HG03354 (cell line): Measurements from ENCODE around the gene REPIN1.

Experiments used
- ATAC-seq: cut with Tn5 transposase; IDR thresholded peaks from one replicate; pipeline ENCODE4 v1.9.1; 2021; ENCODE audit warnings: mild to moderate bottlenecking; ENCODE audit not compliant: unreplicated experiment, poor library complexity, severe bottlenecking

REPIN1 gene

DNA sequence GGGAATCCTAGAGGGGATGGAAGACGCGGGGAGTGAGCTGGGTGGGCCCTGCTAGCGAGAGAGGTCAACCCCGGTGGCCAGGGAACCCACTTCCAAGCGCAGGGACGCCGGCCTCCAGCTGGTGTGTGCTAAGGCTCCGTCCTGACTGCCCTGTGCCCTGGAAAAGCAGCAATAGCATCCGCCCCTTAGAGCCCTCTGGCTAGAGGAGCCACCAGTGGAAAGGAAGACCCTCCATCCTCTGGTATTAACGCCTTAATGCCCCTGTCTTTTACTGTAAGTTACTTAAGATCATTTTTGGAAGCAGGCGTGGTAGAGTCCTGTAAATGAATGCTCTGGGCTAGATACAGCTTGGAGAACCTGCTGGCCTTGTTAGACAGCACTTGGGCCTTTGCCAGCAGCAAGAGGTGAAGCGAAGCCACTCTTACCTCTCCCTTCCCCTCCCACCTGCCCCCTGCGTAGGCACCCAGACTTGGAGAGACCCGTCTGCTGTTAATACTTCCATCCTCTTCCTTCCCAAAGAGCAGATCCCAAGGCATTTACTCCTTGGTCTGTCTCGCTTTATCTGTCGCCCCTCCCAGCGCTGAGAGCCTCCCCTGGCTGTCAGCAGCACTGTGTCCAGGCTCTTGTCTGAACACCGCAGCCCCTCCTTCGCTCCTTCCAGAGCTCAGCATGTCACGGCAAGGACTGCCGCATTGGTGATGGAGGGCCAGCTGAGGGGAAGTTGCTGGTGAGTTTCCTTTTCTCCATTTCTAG, 4.6 kb downstream of the REPIN1 start:
- ATAC-seq: no peak

DNA sequence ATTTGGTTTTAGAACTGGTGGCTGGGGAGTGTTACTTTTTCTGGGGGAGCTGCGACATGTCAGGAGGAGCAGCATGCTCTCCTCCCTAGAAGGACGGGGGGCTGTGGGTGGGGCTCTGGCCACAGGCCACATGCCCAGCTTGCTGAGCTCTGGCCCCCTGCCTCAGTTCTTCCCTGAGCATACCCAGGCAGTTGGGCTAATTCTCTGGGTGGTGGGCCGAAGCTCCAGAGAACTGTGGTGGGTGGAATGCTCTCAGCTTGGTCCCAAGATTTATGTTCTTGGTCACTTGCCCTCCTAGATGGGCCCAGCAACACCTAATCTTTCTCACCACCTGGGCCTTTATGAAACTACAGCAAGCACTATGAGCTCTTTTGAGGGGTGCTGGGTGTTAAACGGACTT, 5.4 kb downstream of the REPIN1 start:
- ATAC-seq: no peak

DNA sequence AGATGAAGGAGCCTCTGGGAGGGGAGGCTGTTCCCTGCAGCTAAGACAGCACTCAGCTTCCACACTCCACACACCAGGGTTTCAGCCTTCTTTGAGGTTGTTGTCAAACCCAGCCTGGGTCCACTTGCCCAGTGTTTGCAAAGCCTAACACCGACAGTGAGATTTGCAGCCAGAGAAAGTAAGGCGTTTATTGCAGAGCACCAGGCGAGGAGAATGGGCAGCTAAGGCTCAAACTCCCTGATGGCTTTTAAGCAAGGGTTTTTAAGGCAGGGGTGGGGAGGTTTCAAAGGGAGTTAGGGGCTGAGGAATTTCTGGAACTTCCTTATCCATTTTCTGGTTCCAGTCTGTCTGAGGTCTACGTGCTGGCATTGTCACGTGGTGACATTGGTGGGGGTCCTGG, 5.8 kb downstream of the REPIN1 start:
- ATAC-seq: no peak

DNA sequence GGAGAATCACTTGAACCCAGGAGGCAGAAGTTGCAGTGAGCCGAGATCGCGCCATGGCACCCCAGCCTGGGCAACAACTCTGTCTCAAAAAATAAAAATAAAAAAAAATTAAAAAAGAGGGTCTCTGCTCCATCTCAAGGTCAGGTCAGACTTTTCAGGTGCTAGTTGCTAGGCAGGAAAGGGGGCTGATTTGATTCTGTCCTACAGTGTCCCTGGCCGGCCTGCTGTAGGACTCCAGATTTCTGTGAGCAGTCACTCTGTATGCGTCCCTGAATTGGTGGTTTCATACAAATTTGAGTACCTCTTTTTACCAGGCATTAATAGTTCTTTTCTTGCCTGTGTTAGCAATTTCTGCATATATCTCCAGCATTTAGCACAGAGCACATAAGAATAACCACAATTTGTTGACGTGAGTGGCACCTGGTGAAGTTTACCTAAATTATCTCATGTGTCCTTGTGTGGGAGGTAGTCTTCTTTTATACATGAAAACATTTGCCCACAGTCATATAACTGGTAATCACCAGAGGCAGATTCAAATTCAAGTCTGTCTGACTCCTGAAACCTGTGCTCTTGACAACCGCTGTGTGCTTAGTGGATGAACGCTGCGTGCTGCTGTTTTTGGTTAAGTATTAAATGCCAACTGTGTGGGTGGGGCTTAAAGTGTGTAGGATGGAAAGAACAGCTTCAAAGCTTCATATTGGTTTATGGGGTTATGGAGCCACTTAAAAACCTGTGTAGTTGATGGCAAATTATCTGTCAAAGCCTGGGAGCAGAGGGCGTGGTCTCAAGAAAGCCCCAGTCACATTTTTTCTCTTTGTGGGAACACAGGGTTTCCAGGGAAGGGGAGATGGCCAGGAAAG, 7.3 kb downstream of the REPIN1 start:
- ATAC-seq: peak; percentile 10

GRCh38 chr7:150376560-150376959, 7.9 kb downstream of the REPIN1 start:
- no peak for ATAC-seq

DNA sequence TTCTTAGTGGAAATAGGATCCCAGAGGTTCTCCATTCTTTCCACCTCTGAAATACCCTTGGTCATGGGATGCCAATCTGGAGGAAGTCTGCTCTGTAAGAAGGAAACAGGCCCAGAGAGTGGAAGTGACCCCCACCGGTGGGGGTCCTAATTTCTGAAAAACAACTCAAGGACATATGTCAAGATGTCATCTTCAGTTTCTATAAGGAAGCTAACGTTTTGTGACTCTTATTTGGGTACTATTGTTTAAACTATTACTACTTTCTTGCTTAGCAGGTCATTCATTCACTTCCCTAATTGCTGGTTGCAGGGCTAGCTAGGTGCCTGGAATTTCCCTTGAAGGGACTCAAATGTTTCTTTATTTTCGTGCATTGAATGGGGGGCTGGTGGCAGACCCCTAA, 8.6 kb downstream of the REPIN1 start:
- peak; percentile 10 for ATAC-seq

DNA sequence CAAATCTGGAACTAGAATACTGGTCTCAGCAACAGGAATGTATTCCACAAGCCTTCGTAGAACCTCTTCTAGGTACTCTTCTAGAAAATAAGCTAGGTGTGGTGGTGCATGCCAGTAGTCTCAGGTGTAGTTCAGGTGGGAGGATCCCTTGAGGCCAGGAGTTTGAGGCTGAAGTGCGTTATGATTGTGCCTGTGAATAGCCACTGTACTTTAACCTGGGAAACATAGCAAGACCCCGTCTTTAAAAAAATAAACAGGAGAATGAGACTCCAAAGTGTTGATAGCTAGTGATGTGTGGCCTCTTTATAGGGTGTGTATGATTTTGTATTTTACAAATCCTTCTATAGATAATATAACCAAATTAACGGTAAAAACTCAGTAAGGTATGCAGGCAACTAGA, 9.0 kb downstream of the REPIN1 start:
- ATAC-seq: no peak

- peak; percentile 17 for ATAC-seq
These were observed 9.7 kb downstream of the REPIN1 start for GRCh38 chr7:150378115-150378852.

DNA sequence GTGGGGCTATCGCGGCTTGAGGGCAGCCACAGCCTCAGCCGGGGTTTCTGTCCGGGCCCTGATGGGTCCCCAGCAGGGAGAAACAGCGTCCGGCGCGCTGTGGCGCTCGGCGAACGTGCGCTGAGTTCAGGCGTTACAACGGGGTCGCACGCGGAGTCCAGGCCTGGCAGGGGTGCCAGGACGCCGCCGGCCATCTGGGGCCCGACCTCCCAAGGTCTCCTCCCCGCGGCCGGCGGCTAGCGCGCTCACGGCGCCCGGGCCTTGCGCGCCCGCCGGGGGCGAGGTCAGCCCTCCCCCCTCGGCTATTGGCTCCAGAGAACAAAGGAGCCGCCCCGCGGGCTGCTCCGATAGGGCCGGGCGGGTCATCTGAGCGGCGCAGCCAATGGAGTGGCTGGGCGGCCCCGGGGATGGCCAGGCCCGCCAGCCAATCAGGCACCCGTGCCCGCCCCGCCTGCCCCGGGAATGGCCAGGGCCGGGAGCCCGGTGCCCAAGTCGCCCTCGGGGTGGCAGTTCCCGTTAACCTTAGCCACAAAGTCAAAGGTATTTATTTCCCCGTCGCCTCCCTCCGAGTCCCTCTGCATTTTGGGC, 10.3 kb downstream of the REPIN1 start, which contains the start of gene ZNF775:
Gene ZNF775 (plus strand): TSS at position 478 of the 588 bp plus-strand sequence. CDS start 9,141 bp downstream, outside the sequence.
- peak; percentile 76 for ATAC-seq

GRCh38 chr7:150379441-150380379, 11.1 kb downstream of the REPIN1 start:
- no peak for ATAC-seq

DNA sequence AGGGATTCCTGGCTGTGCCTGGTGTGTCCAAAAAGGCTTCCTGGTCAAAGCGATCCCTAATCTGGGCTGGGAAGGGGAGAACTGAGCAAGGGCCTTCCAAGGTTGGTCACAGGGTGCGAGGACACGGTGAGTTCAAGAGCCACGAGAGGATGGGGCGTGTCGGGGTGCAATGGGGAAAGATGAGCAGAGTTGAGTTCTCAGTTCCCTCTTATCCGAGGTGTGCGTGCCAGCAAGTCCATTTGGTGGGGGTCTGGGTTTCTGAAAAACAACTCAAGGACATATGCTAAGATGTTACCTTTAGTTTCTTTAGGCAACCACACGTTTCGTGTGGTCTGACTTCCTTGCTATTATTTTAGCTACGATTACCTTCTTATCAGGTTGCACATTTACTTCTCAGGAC, 11.8 kb downstream of the REPIN1 start:
- ATAC-seq: no peak

- ATAC-seq: no peak
These were observed 12.5 kb downstream of the REPIN1 start for GRCh38 chr7:150381096-150381495.

- ATAC-seq: no peak
These were observed 13.1 kb downstream of the REPIN1 start for GRCh38 chr7:150381785-150382122.

- no peak for ATAC-seq
These were observed 13.7 kb downstream of the REPIN1 start for GRCh38 chr7:150382123-150382843.

DNA sequence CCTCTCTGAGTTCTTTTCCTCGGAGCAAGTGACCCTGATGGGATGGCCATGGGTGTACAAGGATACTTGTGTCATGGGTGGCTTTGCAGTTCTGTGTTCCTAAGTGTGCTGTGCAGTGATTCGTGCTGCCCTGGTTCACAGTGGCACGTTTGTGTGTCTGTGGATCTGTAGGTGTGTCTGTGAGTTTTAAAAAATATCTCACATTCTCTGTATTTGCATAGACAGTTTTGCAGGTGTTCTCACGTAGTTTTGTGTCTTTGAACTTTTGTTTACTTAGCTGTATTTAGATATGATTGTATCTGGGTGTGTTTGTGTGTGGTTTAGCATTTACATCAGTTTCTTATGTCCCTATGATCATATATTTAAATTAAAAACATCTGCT, 14.2 kb downstream of the REPIN1 start:
- no peak for ATAC-seq

- no peak for ATAC-seq
These were observed 15.2 kb downstream of the REPIN1 start for GRCh38 chr7:150383710-150384397.

DNA sequence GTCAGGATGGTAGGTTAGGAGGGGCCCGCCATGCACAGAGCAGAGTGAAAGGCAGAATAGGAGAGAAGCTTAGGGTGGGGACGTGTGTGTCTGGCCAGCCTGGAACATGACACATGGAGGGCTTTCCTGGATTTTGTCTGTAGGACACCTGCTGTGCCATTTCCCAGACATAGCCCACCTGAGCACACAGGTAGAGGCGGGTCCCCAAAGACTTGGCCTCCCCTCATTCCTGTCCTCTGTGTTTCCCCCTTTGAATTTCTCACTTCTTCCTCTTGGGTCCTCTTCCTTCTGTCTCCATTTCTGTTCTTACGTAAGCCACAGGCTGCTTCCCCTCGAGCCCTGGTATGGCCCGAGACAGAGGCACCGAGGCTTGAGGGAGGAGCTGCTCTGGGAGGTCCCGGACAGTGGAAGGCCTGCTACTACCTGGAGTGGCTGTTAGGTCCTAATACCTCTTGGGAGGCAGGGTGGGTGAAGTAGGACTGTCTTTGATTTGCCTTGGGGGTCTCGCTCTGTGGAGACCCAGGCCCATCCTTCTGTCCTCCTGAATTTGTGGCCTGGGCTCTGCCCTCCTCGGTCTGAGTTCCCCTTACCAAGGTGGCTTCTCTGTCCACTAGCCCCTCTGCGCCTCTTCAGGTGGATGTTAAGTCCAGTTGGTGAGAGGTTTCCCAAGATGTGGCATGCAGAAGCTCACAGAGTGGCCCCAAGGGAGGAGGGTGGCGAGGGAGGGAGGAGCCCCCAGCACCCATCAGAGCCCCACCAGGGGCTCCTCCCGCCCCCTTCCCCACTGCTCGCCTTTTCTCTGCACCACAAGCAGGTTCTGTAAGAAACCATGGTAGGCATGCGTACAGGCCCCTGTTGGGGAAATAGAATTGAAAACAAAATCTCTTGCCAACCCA, 16.0 kb downstream of the REPIN1 start:
- no peak for ATAC-seq
